ENCODE data around the gene ELL.

- TF ChIP-seq CREB1 (CRISPR knock-in tag; IDR thresholded peaks at IDR 0.05; ENCODE audit: low read depth): no peak
- no peak for TF ChIP-seq CTCF (conservative IDR thresholded peaks at IDR 0.05; ENCODE audit: low read depth in 2 of 2)
- TF ChIP-seq EZH2 (IDR thresholded peaks at IDR 0.05; ENCODE audit: low read depth, unreplicated experiment): no peak
- no peak for TF ChIP-seq STAT1 (IDR thresholded peaks at IDR 0.05; ENCODE audit: unreplicated experiment)
- TF ChIP-seq EZH2phosphoT487 (IDR thresholded peaks at IDR 0.05; ENCODE audit: unreplicated experiment): no peak
- no peak for TF ChIP-seq POLR2AphosphoS5 (IDR thresholded peaks at IDR 0.05; ENCODE audit: low read depth)
Measured at GRCh38 chr19:18443406-18443805, 78.5 kb downstream of the ELL start.
